HepG2 (cell line): ENCODE data around the gene FGFR3. TPM values are rescaled to one million over a fixed set of nuclear protein-coding genes. Genes with fewer than 3 reads are reported as not detected.

Experiments
- ATF7 ChIP-seq, 2 experiments: fragments of 450-650 bp in 1 of 2; sonication (generic) in 1 of 2; formaldehyde crosslinking in 1 of 2; IDR thresholded peaks; 2 replicates each; pipeline versions ENCODE4 v1.4.0 to v1.6.1; 2016 to 2020; ENCODE audit warnings: antibody characterized with exemption in 1 of 2, mild to moderate bottlenecking in 1 of 2, missing genetic modification reagents in 1 of 2
- ATRX ChIP-seq: sonication (generic); formaldehyde crosslinking; IDR thresholded peaks from 2 replicates; pipeline ENCODE4 v1.4.0; 2020; ENCODE audit warnings: missing genetic modification reagents, borderline replicate concordance
- ESRRA ChIP-seq: sonication (generic); formaldehyde crosslinking; IDR thresholded peaks from 2 replicates; pipeline ENCODE4 v1.5.1; 2020; ENCODE audit warnings: mild to moderate bottlenecking, low read depth, missing genetic modification reagents
- MAZ ChIP-seq, 2 experiments: sonication (generic) in 1 of 2; formaldehyde crosslinking in 1 of 2; IDR thresholded peaks; 2 replicates each; pipeline versions ENCODE4 v1.5.0 to v1.6.1; 2012 to 2020; ENCODE audit warnings: low read depth in 2 of 2, mild to moderate bottlenecking in 2 of 2, borderline replicate concordance in 1 of 2, improper control_type of control experiment in 1 of 2, low read length in 1 of 2, missing genetic modification reagents in 1 of 2, moderate library complexity in 1 of 2
- MED13 ChIP-seq: sonication (generic); formaldehyde crosslinking; IDR thresholded peaks from 2 replicates; pipeline ENCODE4 v1.5.0; 2020; ENCODE audit warnings: missing genetic modification reagents
- NCOR1 ChIP-seq: fragments of 200-600 bp; sonication (generic); IDR thresholded peaks from 2 replicates; pipeline ENCODE4 v1.7.0; 2017; ENCODE audit warnings: antibody characterized with exemption, low read length, borderline replicate concordance
- NR2F2 ChIP-seq: IDR thresholded peaks from 2 replicates; pipeline ENCODE4 v1.6.1; 2012; ENCODE audit warnings: low read depth, inconsistent platforms, borderline replicate concordance
- PHF5A ChIP-seq: IDR thresholded peaks from one replicate; pipeline ENCODE4 v1.6.1; 2018; ENCODE audit warnings: low read depth, missing genetic modification reagents; ENCODE audit not compliant: unreplicated experiment
- SNAPC4 ChIP-seq: sonication (generic); formaldehyde crosslinking; IDR thresholded peaks from 2 replicates; pipeline ENCODE4 v1.4.0; 2020; ENCODE audit warnings: mild to moderate bottlenecking, missing genetic modification reagents
- SRSF4 ChIP-seq: fragments of 200-400 bp; formaldehyde crosslinking; IDR thresholded peaks from one replicate; pipeline ENCODE4 v1.6.1; 2018; ENCODE audit warnings: mild to moderate bottlenecking, low read depth, low read length, moderate library complexity; ENCODE audit not compliant: poor library complexity, severe bottlenecking
- TP53 ChIP-seq: sonication (generic); formaldehyde crosslinking; conservative IDR thresholded peaks from 2 replicates; pipeline ENCODE4 v1.4.0; 2020; ENCODE audit warnings: missing genetic modification reagents
- TRAFD1 ChIP-seq: sonication (generic); formaldehyde crosslinking; IDR thresholded peaks from 2 replicates; pipeline ENCODE4 v1.5.1; 2020; ENCODE audit warnings: missing genetic modification reagents, mild to moderate bottlenecking, borderline replicate concordance
- ZEB1 ChIP-seq: IDR thresholded peaks from 2 replicates; pipeline ENCODE4 v1.6.1; 2012; ENCODE audit warnings: mild to moderate bottlenecking, low read depth, inconsistent platforms; ENCODE audit not compliant: insufficient replicate concordance
- ZNF7 ChIP-seq: IDR thresholded peaks from 2 replicates; pipeline ENCODE4 v1.6.1; 2016; ENCODE audit warnings: missing biosample characterization, missing genetic modification reagents
- ZNF83 ChIP-seq: sonication (generic); formaldehyde crosslinking; IDR thresholded peaks from 2 replicates; pipeline ENCODE4 v1.4.0; 2020; ENCODE audit warnings: missing genetic modification reagents, mild to moderate bottlenecking, borderline replicate concordance
- polyA plus RNA-seq, 8 experiments: library from polyadenylated mRNA; depleted of rRNA in 3 of 8; stranded (reverse) in 7 of 8; unstranded in 1 of 8; fragments of >200 nt; fragmentation: Illumina TruSeq in 4 of 8; extraction: Trizol in 4 of 8; gene quantifications; 2 replicates each; pipeline versions ENCODE4 v1.2.1 to v1.2.3, GENCODE V29; 2011 to 2016; ENCODE audit warnings: low read depth in 4 of 8, missing spikeins in 1 of 8, mixed read lengths in 1 of 8; ENCODE audit not compliant: insufficient read depth in 1 of 8
- total RNA-seq, 5 experiments: library from RNA; depleted of rRNA; stranded (reverse); fragments of >200 nt; fragmentation: Illumina TruSeq; extraction: Trizol; gene quantifications; 2 replicates each; pipeline ENCODE4 v1.2.3, GENCODE V29; 2016; ENCODE audit warnings: low read depth in 1 of 5
- TF ChIP-seq, protein P1 (sequence below): sonication (generic); formaldehyde crosslinking; IDR thresholded peaks from 2 replicates; pipeline ENCODE4 v1.8.1; 2023; ENCODE audit warnings: mild to moderate bottlenecking, moderate library complexity, missing genetic modification reagents
- TF ChIP-seq, protein P2 (sequence below): sonication (generic); formaldehyde crosslinking; IDR thresholded peaks from 2 replicates; pipeline ENCODE4 v1.5.1; 2020; ENCODE audit warnings: mild to moderate bottlenecking, missing genetic modification reagents, moderate library complexity

Gene FGFR3
- total and polyA plus RNA-seq, 2 of the 13 experiments (the other 11 are each of a cell fraction or from before 2014, with no cell fraction given): 103 to 109 TPM

DNA sequence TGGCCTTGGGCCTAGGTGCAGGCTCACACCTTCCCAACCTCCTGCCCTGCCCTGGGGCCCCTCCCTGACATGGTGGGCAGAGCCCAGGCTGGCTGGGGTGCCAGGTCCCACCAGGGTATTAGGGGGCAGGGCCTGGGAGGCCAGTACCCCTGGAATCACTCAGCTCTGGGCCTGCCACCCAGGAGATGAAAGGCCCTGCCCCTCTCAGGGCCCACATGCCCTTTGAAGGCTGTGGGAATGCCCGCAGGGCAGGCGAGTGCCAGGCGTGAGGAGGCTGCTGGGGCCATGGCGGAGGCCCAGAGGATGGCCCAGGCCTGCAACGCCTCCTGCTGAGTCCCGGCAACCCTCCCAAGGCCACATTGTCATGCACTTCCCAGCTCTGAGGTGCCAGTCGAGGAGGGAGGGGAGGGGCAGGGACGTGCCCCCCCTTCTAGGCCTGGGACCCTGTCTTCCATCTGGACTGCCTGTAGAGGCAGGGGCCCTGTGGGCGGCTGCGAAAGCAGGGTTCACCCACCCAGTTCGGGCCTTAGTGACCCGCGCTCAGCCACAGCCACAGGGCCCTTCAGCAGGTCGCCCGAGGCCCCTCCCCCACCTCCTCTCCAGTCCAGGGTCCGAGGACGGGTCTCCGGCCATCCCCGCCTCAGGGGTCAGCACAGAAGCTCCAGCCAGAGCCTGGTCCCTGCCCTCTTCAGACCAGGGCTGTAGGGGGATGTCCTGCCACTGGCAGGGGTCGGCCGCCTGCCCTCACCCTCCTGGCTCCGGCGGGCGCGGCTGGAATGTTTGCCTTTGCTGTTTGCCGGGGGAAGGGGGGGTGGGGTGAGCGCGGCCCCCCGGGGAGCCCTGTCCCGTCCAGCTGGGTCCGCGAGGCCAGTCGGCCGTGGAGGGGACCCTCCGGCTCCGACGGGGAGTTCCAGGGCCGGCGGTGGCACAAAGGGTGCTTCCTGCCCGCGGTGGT is 26.7 kb upstream of the FGFR3 start (continued):
- TF ChIP-seq SNAPC4 (no peak), ATRX (no peak), NR2F2 (no peak), MED13 (CRISPR knock-in tag) (peak; percentile 61), TRAFD1 (0 out of 2 replicates have a peak, but pooled peaks have one; percentile 50), ZNF83 (no peak; the same call in 1 of the 2 replicates), MAZ (IDR thresholded peaks at IDR 0.05; ENCODE audit: borderline replicate concordance, low read depth, low read length) (peak; percentile 19; the same call in 1 of the 2 replicates), MAZ (CRISPR knock-in tag; IDR thresholded peaks at IDR 0.05; ENCODE audit: low read depth) (peak; percentile 48), NCOR1 (peak; percentile 44; the same call in 1 of the 2 replicates), ZNF7 (CRISPR knock-in tag) (no peak), ESRRA (CRISPR knock-in tag) (peak; percentile 87), PHF5A (CRISPR knock-in tag) (no peak), TP53 (CRISPR knock-in tag) (peak; percentile 21; the same call in 1 of the 2 replicates), ZEB1 (no peak), SRSF4 (no peak), ATF7 (IDR thresholded peaks at IDR 0.05) (no peak), ATF7 (CRISPR knock-in tag; IDR thresholded peaks at IDR 0.05) (no peak)
- TF ChIP-seq, protein P1, sequence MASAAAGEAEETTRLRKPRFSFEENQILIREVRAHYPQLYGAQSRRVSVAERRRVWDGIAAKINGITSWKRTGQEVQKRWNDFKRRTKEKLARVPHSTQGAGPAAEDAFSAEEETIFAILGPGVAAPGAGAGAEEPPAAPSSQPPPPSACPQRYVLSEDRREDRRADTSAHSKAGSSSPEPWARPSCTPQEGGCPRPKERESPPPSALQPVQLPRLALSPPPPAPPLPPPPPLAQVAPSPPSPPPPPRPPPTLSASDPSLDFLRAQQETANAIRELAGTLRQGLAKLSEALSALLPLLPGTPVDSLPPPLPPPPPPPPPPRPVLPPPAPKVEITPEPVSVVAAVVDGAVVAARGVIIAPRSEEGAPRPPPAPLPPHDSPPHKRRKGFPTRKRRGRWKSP (CRISPR knock-in tag): 0 out of 2 replicates have a peak, but pooled peaks have one; percentile 51
- TF ChIP-seq, protein P2, sequence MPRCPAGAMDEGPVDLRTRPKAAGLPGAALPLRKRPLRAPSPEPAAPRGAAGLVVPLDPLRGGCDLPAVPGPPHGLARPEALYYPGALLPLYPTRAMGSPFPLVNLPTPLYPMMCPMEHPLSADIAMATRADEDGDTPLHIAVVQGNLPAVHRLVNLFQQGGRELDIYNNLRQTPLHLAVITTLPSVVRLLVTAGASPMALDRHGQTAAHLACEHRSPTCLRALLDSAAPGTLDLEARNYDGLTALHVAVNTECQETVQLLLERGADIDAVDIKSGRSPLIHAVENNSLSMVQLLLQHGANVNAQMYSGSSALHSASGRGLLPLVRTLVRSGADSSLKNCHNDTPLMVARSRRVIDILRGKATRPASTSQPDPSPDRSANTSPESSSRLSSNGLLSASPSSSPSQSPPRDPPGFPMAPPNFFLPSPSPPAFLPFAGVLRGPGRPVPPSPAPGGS (CRISPR knock-in tag): no peak
